NCI-H1417 treated with DMSO at 0.1 percent for 48 hours (cell line): Measurements from ENCODE around the gene GNAL.
"Not testable (repeated sequence)": the region's sequence is repeated elsewhere in the genome, so short reads cannot be mapped to it uniquely, and the experiment has no call there.

Experiments used
- DNase-seq: peaks from one replicate; lab custom pipeline; 2025; lab: John Stamatoyannopoulos, UW

The GNAL gene

GRCh38 chr18:11669271-11669947 lies 19.7 kb upstream of the GNAL start:
- no peak for DNase-seq

GRCh38 chr18:11669948-11670275 lies 19.2 kb upstream of the GNAL start:
- no peak for DNase-seq

- no peak for DNase-seq
These were observed 17.9 kb upstream of the GNAL start for GRCh38 chr18:11671156-11671555.

- no peak for DNase-seq
These were observed 16.9 kb upstream of the GNAL start for GRCh38 chr18:11672198-11672597.

- no peak for DNase-seq
These were observed 16.1 kb upstream of the GNAL start for GRCh38 chr18:11672846-11673454.

- no peak for DNase-seq
These were observed 15.5 kb upstream of the GNAL start for GRCh38 chr18:11673560-11673959.

- DNase-seq: no peak
These were observed 14.9 kb upstream of the GNAL start for GRCh38 chr18:11674119-11674518.

GRCh38 chr18:11676386-11676785 lies 12.7 kb upstream of the GNAL start:
- DNase-seq: no peak

- DNase-seq: no peak
These were observed 12.2 kb upstream of the GNAL start for GRCh38 chr18:11676867-11677266.

- DNase-seq: no peak
These were observed 10.9 kb upstream of the GNAL start for GRCh38 chr18:11678211-11678610.

- no peak for DNase-seq
These were observed 853 bp downstream of the GNAL start for GRCh38 chr18:11689669-11690565.

GRCh38 chr18:11690660-11691059 lies 1.6 kb downstream of the GNAL start:
- not testable (repeated sequence) for DNase-seq

- no peak for DNase-seq
These were observed 6.7 kb downstream of the GNAL start for GRCh38 chr18:11695736-11696135.

GRCh38 chr18:11696451-11696850 lies 7.4 kb downstream of the GNAL start:
- no peak for DNase-seq

- DNase-seq: no peak
These were observed 11.8 kb downstream of the GNAL start for GRCh38 chr18:11700876-11701275.

GRCh38 chr18:11710578-11710977 lies 21.5 kb downstream of the GNAL start:
- DNase-seq: no peak

GRCh38 chr18:11713756-11714155 lies 24.7 kb downstream of the GNAL start:
- no peak for DNase-seq

GRCh38 chr18:11714244-11714918 lies 25.3 kb downstream of the GNAL start:
- DNase-seq: no peak

- not testable (repeated sequence) for DNase-seq
These were observed 27.8 kb downstream of the GNAL start for GRCh38 chr18:11716767-11717315.

GRCh38 chr18:11719050-11719449 lies 30.0 kb downstream of the GNAL start:
- no peak for DNase-seq

GRCh38 chr18:11719621-11720020 lies 30.6 kb downstream of the GNAL start:
- no peak for DNase-seq

- no peak for DNase-seq
These were observed 32.7 kb downstream of the GNAL start for GRCh38 chr18:11721720-11722119.
